Measurements from ENCODE around the gene KLK13. TPM values are rescaled to one million over a fixed set of nuclear protein-coding genes. Genes with fewer than 3 reads are reported as not detected.
A peak's percentile ranks its signal among the peaks of the same experiment; 100 is the strongest.

KLK13 gene
- total RNA-seq, 2 experiments from 2014 or later: not detected

DNA sequence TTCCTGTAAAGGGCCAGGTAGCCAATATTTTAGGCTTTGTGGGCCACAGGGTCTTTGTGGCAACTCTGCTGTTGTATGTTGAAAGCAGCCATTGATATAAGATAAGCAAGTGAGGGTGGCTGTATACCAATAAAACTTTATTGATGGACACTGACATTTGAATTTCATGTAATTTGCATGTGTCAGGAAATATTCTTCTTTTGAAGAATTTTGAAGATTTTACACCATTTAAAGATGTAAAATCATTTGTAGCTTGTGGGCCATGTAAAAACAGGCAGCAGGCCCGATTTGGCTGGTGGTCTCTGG lies 45.7 kb upstream of the KLK13 start:
- no peaks in the 10 kb centered on the region for H3K9me3 Mint-ChIP-seq
- H3K27ac Mint-ChIP-seq: no peak overlapping the region
- H3K4me1 ChIP-seq (ENCODE audit: insufficient read depth, low read length): peaks cover 48% of the 10 kb centered on the region
- TF ChIP-seq, protein P1, sequence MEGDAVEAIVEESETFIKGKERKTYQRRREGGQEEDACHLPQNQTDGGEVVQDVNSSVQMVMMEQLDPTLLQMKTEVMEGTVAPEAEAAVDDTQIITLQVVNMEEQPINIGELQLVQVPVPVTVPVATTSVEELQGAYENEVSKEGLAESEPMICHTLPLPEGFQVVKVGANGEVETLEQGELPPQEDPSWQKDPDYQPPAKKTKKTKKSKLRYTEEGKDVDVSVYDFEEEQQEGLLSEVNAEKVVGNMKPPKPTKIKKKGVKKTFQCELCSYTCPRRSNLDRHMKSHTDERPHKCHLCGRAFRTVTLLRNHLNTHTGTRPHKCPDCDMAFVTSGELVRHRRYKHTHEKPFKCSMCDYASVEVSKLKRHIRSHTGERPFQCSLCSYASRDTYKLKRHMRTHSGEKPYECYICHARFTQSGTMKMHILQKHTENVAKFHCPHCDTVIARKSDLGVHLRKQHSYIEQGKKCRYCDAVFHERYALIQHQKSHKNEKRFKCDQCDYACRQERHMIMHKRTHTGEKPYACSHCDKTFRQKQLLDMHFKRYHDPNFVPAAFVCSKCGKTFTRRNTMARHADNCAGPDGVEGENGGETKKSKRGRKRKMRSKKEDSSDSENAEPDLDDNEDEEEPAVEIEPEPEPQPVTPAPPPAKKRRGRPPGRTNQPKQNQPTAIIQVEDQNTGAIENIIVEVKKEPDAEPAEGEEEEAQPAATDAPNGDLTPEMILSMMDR (IDR thresholded peaks at IDR 0.05): no peak
- ATAC-seq (ENCODE audit: poor library complexity) (no peak), DNase-seq (no peak)
- CTCF ChIA-PET: no interaction called here
- H3K4me3 Mint-ChIP-seq: no peak overlapping the region
- peaks cover 13% of the 10 kb centered on the region for H3K36me3 Mint-ChIP-seq (ENCODE audit: low read depth)
- H3K27ac ChIP-seq (ENCODE audit: low read depth in 1 of 2, low read length in 2 of 2): no peak overlapping the region
- intact Hi-C loops (cut with DNase I, micrococcal nuclease): no loop called here
- H3K9me3 ChIP-seq (ENCODE audit: control insufficient read depth in 1 of 2, insufficient read depth in 1 of 2, low read length in 2 of 2): no peaks in the 10 kb centered on the region
- POLR2A ChIA-PET: interaction anchor here (1.3 to 2.1 kb wide), 2 partner anchors 9 to 21 kb away, joined by 3 to 8 read pairs; no protein-coding TSS in a partner anchor
- no peaks in the 10 kb centered on the region for H3K27me3 ChIP-seq (ENCODE audit: control insufficient read depth in 1 of 2, insufficient read depth in 2 of 2, low read length in 2 of 2)
- H3K36me3 ChIP-seq (ENCODE audit: insufficient read depth, low read length): no peaks in the 10 kb centered on the region
- no peak overlapping the region for H3K4me3 ChIP-seq (ENCODE audit: low read length)
- peaks cover 29% of the 10 kb centered on the region for H3K4me1 Mint-ChIP-seq (ENCODE audit: low read depth)
- no peaks in the 10 kb centered on the region for H3K27me3 Mint-ChIP-seq

DNA sequence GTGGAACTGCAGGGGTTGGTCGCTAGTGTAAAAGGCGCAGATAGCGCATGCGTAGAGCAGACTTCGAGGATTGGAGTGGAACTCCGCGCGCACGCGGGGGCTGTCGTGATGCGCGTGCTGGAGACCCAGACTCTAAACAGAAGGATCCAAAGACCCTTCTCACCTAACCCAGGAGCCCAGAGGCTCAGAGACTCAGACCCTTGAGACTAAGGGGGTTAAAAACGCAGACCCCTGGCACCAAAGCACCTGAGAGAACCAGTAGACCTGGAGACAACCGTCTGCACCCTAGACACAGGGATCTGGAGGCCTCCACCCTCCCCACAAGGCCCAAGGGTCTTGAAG lies 43.9 kb upstream of the KLK13 start:
- H3K36me3 Mint-ChIP-seq (ENCODE audit: low read depth): peaks cover 25% of the 10 kb centered on the region

DNA sequence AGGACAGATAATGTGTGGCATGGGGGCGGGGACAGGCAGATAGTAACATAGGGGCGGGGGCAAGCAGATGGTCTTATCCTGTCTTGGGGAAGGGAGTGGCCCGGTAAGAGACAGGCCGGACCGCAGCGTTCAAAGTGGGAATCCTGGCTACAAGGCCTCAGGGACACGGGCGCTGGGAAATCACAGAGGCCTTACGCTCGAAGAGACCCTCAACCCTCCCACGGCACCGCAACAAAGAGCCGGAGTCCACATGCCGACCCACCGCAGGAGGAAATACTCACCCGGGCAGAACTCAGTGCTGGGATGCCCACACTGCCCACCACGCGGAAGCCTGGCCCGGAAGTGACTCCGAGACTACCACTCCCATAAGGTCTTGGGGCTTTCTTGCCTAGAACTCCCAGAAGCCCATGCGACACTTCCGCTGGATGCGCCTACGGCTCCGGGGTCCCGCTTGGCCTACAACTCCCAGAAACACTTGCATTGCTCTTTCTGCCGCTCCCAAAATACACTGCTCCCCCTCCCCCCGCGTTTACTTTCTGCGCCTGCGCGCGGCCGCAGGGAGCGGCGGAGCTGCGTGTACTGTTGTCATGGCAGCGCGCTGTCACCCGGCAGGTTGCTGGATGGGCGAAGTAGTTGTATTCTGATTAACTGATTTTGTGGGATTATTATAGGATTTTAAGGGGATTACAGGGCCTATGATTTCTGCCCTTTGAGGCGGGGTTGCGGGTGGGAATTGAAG lies 43.3 kb upstream of the KLK13 start, which contains the start of gene CTU1:
Gene CTU1, minus strand, starts transcription at position 344 of the 739 bp plus-strand sequence. CDS start 3,840 bp downstream, outside the sequence.
- ChIA-PET POLR2A (interaction anchor here (1.0 to 1.1 kb wide), 2 partner anchors 22 to 24 kb away, joined by 3 to 12 read pairs; no protein-coding TSS in a partner anchor), CTCF (interaction anchor here (2.4 kb wide), 1 partner anchor 12 kb away, joined by 8 read pairs; no protein-coding TSS in a partner anchor)
- Histone ChIP-seq H3K4me3 (ENCODE audit: low read length) (peak within 1 kb of the TSS; percentile 83), H3K4me1 (ENCODE audit: insufficient read depth, low read length) (peaks cover 29% of the 10 kb centered on the region), H3K9me3 (ENCODE audit: control insufficient read depth in 1 of 2, insufficient read depth in 1 of 2, low read length in 2 of 2) (no peaks in the 10 kb centered on the region), H3K27ac (ENCODE audit: low read depth in 1 of 2, low read length in 2 of 2) (peak within 1 kb of the TSS; percentile 60 to 63), H3K36me3 (ENCODE audit: insufficient read depth, low read length) (peaks cover 2% of the 10 kb centered on the region), H3K27me3 (ENCODE audit: control insufficient read depth in 1 of 2, insufficient read depth in 2 of 2, low read length in 2 of 2) (no peaks in the 10 kb centered on the region)
- peaks cover 30% of the 10 kb centered on the region for H3K36me3 Mint-ChIP-seq (ENCODE audit: low read depth)
- H3K27ac Mint-ChIP-seq: peak within 1 kb of the TSS; percentile 91
- intact Hi-C loops (cut with DNase I, micrococcal nuclease): loop anchor here (1.0 to 10.0 kb wide), 6 partner anchors 303 to 1083 kb away; partner anchors contain the start of genes ASPDH (in 1 of the 2), JOSD2 (in 1 of the 2), VRK3 (in 1 of the 2) and ZNF473 (in 1 of the 2)
- peaks cover 38% of the 10 kb centered on the region for H3K4me1 Mint-ChIP-seq (ENCODE audit: low read depth)
- H3K4me3 Mint-ChIP-seq: peak within 1 kb of the TSS; percentile 95
- no peaks in the 10 kb centered on the region for H3K27me3 Mint-ChIP-seq
- DNase-seq (peak; percentile 96 to 100 (median 98)), ATAC-seq (ENCODE audit: poor library complexity) (peak; percentile 98)
- TF ChIP-seq, protein P1 (IDR thresholded peaks at IDR 0.05): no peak
- H3K9me3 Mint-ChIP-seq: no peaks in the 10 kb centered on the region

More for the DNA sequence above, 43.9 kb upstream of the KLK13 start:
- Histone ChIP-seq H3K9me3 (ENCODE audit: control insufficient read depth in 1 of 2, insufficient read depth in 1 of 2, low read length in 2 of 2) (no peaks in the 10 kb centered on the region), H3K27ac (ENCODE audit: low read depth in 1 of 2, low read length in 2 of 2) (peak overlapping the region; percentile 60 to 63), H3K4me1 (ENCODE audit: insufficient read depth, low read length) (peaks cover 31% of the 10 kb centered on the region), H3K4me3 (ENCODE audit: low read length) (peak overlapping the region; percentile 83), H3K36me3 (ENCODE audit: insufficient read depth, low read length) (peaks cover under 1% of the 10 kb centered on the region), H3K27me3 (ENCODE audit: control insufficient read depth in 1 of 2, insufficient read depth in 2 of 2, low read length in 2 of 2) (no peaks in the 10 kb centered on the region)
- Mint-ChIP-seq H3K27ac (peak overlapping the region; percentile 91), H3K9me3 (no peaks in the 10 kb centered on the region), H3K27me3 (no peaks in the 10 kb centered on the region), H3K4me3 (peak overlapping the region; percentile 95), H3K4me1 (ENCODE audit: low read depth) (peaks cover 38% of the 10 kb centered on the region)
- TF ChIP-seq, protein P1 (IDR thresholded peaks at IDR 0.05): no peak
- ATAC-seq (ENCODE audit: poor library complexity): peak; percentile 48
- ChIA-PET POLR2A (interaction anchor here (1.0 to 1.1 kb wide), 2 partner anchors 22 to 23 kb away, joined by 3 to 12 read pairs; no protein-coding TSS in a partner anchor), CTCF (interaction anchor here (2.4 kb wide), 1 partner anchor 13 kb away, joined by 8 read pairs; no protein-coding TSS in a partner anchor)
- intact Hi-C loops (cut with DNase I, micrococcal nuclease): loop anchor here (1.0 to 10.0 kb wide), 6 partner anchors 304 to 1084 kb away; partner anchors contain the start of genes ASPDH (in 1 of the 2), JOSD2 (in 1 of the 2), VRK3 (in 1 of the 2) and ZNF473 (in 1 of the 2)
- no peak for DNase-seq

Measured in CD4-positive, alpha-beta T cell (primary cell).